SU-DHL-6 (cell line): ENCODE results near the gene TNN.
"Not testable (repeated sequence)": the region's sequence is repeated elsewhere in the genome, so short reads cannot be mapped to it uniquely, and the experiment has no call there.

Source experiments
- H2AFZ ChIP-seq: fragments of 200-600 bp; sonication (generic); 2 replicates; pipeline ENCODE4 v1.6.1; 2014; ENCODE audit warnings: low read depth, mild to moderate bottlenecking, moderate library complexity, mixed read lengths, antibody characterized with exemption, low read length; ENCODE audit not compliant: severe bottlenecking
- H3F3A ChIP-seq: fragments of 200-600 bp; shearing (Covaris generic); 2 replicates; pipeline ENCODE4 v1.6.0; 2016; ENCODE audit warnings: antibody characterized with exemption, mild to moderate bottlenecking; ENCODE audit not compliant: insufficient read depth
- H3K27ac ChIP-seq: fragments of 200-600 bp; sonication (generic); 2 replicates; pipeline ENCODE4 v1.5.1; 2016; ENCODE audit warnings: low read depth, mild to moderate bottlenecking, low read length, moderate library complexity, mixed read lengths
- H3K27me3 ChIP-seq: fragments of 200-600 bp; sonication (generic), shearing (Covaris generic); 2 replicates; pipeline ENCODE4 v1.6.0; 2014; ENCODE audit warnings: mild to moderate bottlenecking, low read length
- H3K36me3 ChIP-seq: fragments of 200-600 bp; sonication (generic); 2 replicates; pipeline ENCODE4 v1.6.1; 2014; ENCODE audit warnings: mild to moderate bottlenecking, low read length, mixed read lengths
- H3K4me2 ChIP-seq: fragments of 300-600, 200-600 bp; shearing (Covaris generic), sonication (generic); 2 replicates; pipeline ENCODE4 v1.6.0; 2014; ENCODE audit warnings: low read length, low read depth, mild to moderate bottlenecking; ENCODE audit not compliant: poor library complexity, severe bottlenecking
- H3K4me3 ChIP-seq: fragments of 200-600 bp; sonication (generic); 2 replicates; pipeline ENCODE4 v1.5.1; 2014; ENCODE audit warnings: antibody characterized with exemption, low read length, mild to moderate bottlenecking, mixed read lengths; ENCODE audit not compliant: insufficient read depth, poor library complexity, severe bottlenecking
- H3K79me2 ChIP-seq: fragments of 200-600 bp; sonication (generic); 2 replicates; pipeline ENCODE4 v1.6.1; 2014; ENCODE audit warnings: mild to moderate bottlenecking, low read length, moderate library complexity; ENCODE audit not compliant: insufficient read depth
- H3K9ac ChIP-seq: fragments of 200-600 bp; sonication (generic); 2 replicates; pipeline ENCODE4 v1.7.0; 2014; ENCODE audit warnings: mild to moderate bottlenecking, low read length
- H3K9me2 ChIP-seq: fragments of 200-600 bp; sonication (generic); replicated peaks from 2 replicates; pipeline ENCODE4 v1.6.1; 2014; ENCODE audit warnings: low read length; ENCODE audit not compliant: insufficient read depth
- H3K9me3 ChIP-seq: fragments of 200-600 bp; sonication (generic); 2 replicates; pipeline ENCODE4 v1.6.1; 2014; ENCODE audit warnings: low read length, mixed read lengths; ENCODE audit not compliant: insufficient read depth
- H4K20me1 ChIP-seq: fragments of 200-600 bp; sonication (generic); 2 replicates; pipeline ENCODE4 v1.6.1; 2014; ENCODE audit warnings: low read depth, mild to moderate bottlenecking, antibody characterized with exemption, low read length, moderate library complexity, mixed read lengths
- CTCF ChIP-seq: fragments of 200-600 bp; sonication (generic); IDR thresholded peaks from one replicate; pipeline ENCODE4 v1.5.1; 2017; ENCODE audit warnings: antibody characterized with exemption, mild to moderate bottlenecking, low read length, moderate library complexity; ENCODE audit not compliant: insufficient read depth, poor library complexity, severe bottlenecking
- EZH2phosphoT487 ChIP-seq: fragments of 200-600 bp; sonication (generic), shearing (Covaris generic); conservative IDR thresholded peaks from 2 replicates; pipeline ENCODE4 v1.6.1; 2018; ENCODE audit warnings: mild to moderate bottlenecking, antibody characterized with exemption, low read length, moderate library complexity, mixed read lengths

TNN gene

GRCh38 chr1:175023043-175023921 is 44.4 kb upstream of the TNN start, which contains the start of gene MRPS14:
TSS of gene MRPS14 (minus strand) at chr1:175023425. CDS start at chr1:175023408, 17 bp downstream.
- H3F3A ChIP-seq = peaks cover 23% of the 10 kb centered on the region
- no peaks in the 10 kb centered on the region for H4K20me1 ChIP-seq
- peak within 1 kb of the TSS; percentile 91 for H2AFZ ChIP-seq
- H3K9ac ChIP-seq = peak within 1 kb of the TSS; percentile 88
- no peaks in the 10 kb centered on the region for H3K9me2 ChIP-seq
- peaks cover 38% of the 10 kb centered on the region for H3K79me2 ChIP-seq
- H3K4me2 ChIP-seq = peak within 1 kb of the TSS; percentile 97
- H3K36me3 ChIP-seq = no peaks in the 10 kb centered on the region
- peak within 1 kb of the TSS; percentile 82 for H3K4me3 ChIP-seq
- H3K9me3 ChIP-seq = no peaks in the 10 kb centered on the region
- no peak for TF ChIP-seq CTCF
- no peak for TF ChIP-seq EZH2phosphoT487
- peak within 1 kb of the TSS; percentile 58 for H3K27ac ChIP-seq
- no peaks in the 10 kb centered on the region for H3K27me3 ChIP-seq

GRCh38 chr1:175023922-175024242 is 43.8 kb upstream of the TNN start:
- peak overlapping the region; percentile 88 for H3K9ac ChIP-seq
- not testable (repeated sequence) for H3K9me2 ChIP-seq, H3K27me3 ChIP-seq, H4K20me1 ChIP-seq, H3K9me3 ChIP-seq, H3K36me3 ChIP-seq
- H3F3A ChIP-seq = peaks cover 29% of the 10 kb centered on the region
- H3K79me2 ChIP-seq = peaks cover 38% of the 10 kb centered on the region
- H2AFZ ChIP-seq = peak overlapping the region; percentile 91
- peak overlapping the region; percentile 82 for H3K4me3 ChIP-seq
- H3K27ac ChIP-seq = peak overlapping the region; percentile 58
- H3K4me2 ChIP-seq = peak overlapping the region; percentile 97

- no peak overlapping the region for H3K4me2 ChIP-seq
- no peak overlapping the region for H3K4me3 ChIP-seq
- H3K27ac ChIP-seq = no peak overlapping the region
- TF ChIP-seq CTCF (no peak), EZH2phosphoT487 (no peak)
- peak overlapping the region; percentile 70 for H2AFZ ChIP-seq
- peaks cover 34% of the 10 kb centered on the region for H3K79me2 ChIP-seq
- no peaks in the 10 kb centered on the region for H3K9me3 ChIP-seq
- H3K9ac ChIP-seq = no peak overlapping the region
- no peaks in the 10 kb centered on the region for H3K9me2 ChIP-seq
- H3K27me3 ChIP-seq = no peaks in the 10 kb centered on the region
- peaks cover 34% of the 10 kb centered on the region for H3F3A ChIP-seq
- H4K20me1 ChIP-seq = no peaks in the 10 kb centered on the region
- no peaks in the 10 kb centered on the region for H3K36me3 ChIP-seq
Measured at GRCh38 chr1:175024773-175025172, 42.9 kb upstream of the TNN start.

- Histone ChIP-seq H3K9me3 (no peaks in the 10 kb centered on the region), H3K4me3 (no peak overlapping the region), H3K9ac (no peak overlapping the region), H3K36me3 (no peaks in the 10 kb centered on the region), H3K9me2 (no peaks in the 10 kb centered on the region), H2AFZ (no peak overlapping the region), H3K79me2 (no peaks in the 10 kb centered on the region), H4K20me1 (no peaks in the 10 kb centered on the region), H3K4me2 (no peak overlapping the region), H3K27ac (no peak overlapping the region), H3F3A (peaks cover 4% of the 10 kb centered on the region), H3K27me3 (no peaks in the 10 kb centered on the region)
- TF ChIP-seq EZH2phosphoT487 (no peak), CTCF (no peak)
Measured at GRCh38 chr1:175033953-175034352, 33.7 kb upstream of the TNN start.
